ENCODE data around the gene NR6A1. TPM values are rescaled to one million over a fixed set of nuclear protein-coding genes. Genes with fewer than 3 reads are reported as not detected.

Gene NR6A1
- polyA plus RNA-seq, 4 donors, result 0.30 to 1.4 (median 1.0) TPM

- no peak for DNase-seq (ENCODE audit: low read depth in 4 of 4, low spot score in 3 of 4)
These were observed 226.6 kb downstream of the NR6A1 start for GRCh38 chr9:124544535-124544934.

GRCh38 chr9:124541824-124542223, 229.3 kb downstream of the NR6A1 start:
- DNase-seq (ENCODE audit: low read depth in 4 of 4, low spot score in 3 of 4), result no peak

GRCh38 chr9:124537926-124538325, 233.2 kb downstream of the NR6A1 start:
- DNase-seq (ENCODE audit: low read depth in 4 of 4, low spot score in 3 of 4), result no peak

- no peak for DNase-seq (ENCODE audit: low read depth in 4 of 4, low spot score in 3 of 4)
These were observed 235.3 kb downstream of the NR6A1 start for GRCh38 chr9:124535846-124536245.

- DNase-seq (ENCODE audit: low read depth in 4 of 4, low spot score in 3 of 4), result no peak
These were observed 238.2 kb downstream of the NR6A1 start for GRCh38 chr9:124532897-124533296.

GRCh38 chr9:124531115-124531514, 240.0 kb downstream of the NR6A1 start:
- no peak for DNase-seq (ENCODE audit: low read depth in 4 of 4, low spot score in 3 of 4)

- no peak for DNase-seq (ENCODE audit: low read depth in 4 of 4, low spot score in 3 of 4)
These were observed 240.9 kb downstream of the NR6A1 start for GRCh38 chr9:124530246-124530645.

GRCh38 chr9:124527781-124528180, 243.3 kb downstream of the NR6A1 start:
- no peak for DNase-seq (ENCODE audit: low read depth in 4 of 4, low spot score in 3 of 4)

GRCh38 chr9:124526174-124526573, 244.9 kb downstream of the NR6A1 start:
- no peak for DNase-seq (ENCODE audit: low read depth in 4 of 4, low spot score in 3 of 4)

- DNase-seq (ENCODE audit: low read depth in 4 of 4, low spot score in 3 of 4), result no peak
These were observed 248.7 kb downstream of the NR6A1 start for GRCh38 chr9:124522121-124523098.

GRCh38 chr9:124521142-124521541, 250.0 kb downstream of the NR6A1 start:
- no peak for DNase-seq (ENCODE audit: low read depth in 4 of 4, low spot score in 3 of 4)

- no peak for DNase-seq (ENCODE audit: low read depth in 4 of 4, low spot score in 3 of 4)
These were observed 250.9 kb downstream of the NR6A1 start for GRCh38 chr9:124520206-124520596.

- no peak for DNase-seq (ENCODE audit: low read depth in 4 of 4, low spot score in 3 of 4)
These were observed 253.0 kb downstream of the NR6A1 start for GRCh38 chr9:124518116-124518515.

- no peak for DNase-seq (ENCODE audit: low read depth in 4 of 4, low spot score in 3 of 4)
These were observed 253.5 kb downstream of the NR6A1 start for GRCh38 chr9:124517600-124517999.

GRCh38 chr9:124514874-124515273, 256.2 kb downstream of the NR6A1 start:
- no peak for DNase-seq (ENCODE audit: low read depth in 4 of 4, low spot score in 3 of 4)

- DNase-seq (ENCODE audit: low read depth in 4 of 4, low spot score in 3 of 4), result no peak
These were observed 257.0 kb downstream of the NR6A1 start for GRCh38 chr9:124514125-124514524.

GRCh38 chr9:124513376-124513994, 257.6 kb downstream of the NR6A1 start:
- DNase-seq (ENCODE audit: low read depth in 4 of 4, low spot score in 3 of 4), result no peak

- DNase-seq (ENCODE audit: low read depth in 4 of 4, low spot score in 3 of 4), result no peak
These were observed 258.3 kb downstream of the NR6A1 start for GRCh38 chr9:124512806-124513204.

GRCh38 chr9:124511891-124512805, 259.0 kb downstream of the NR6A1 start:
- DNase-seq (ENCODE audit: low read depth in 4 of 4, low spot score in 3 of 4), result no peak

- DNase-seq (ENCODE audit: low read depth in 4 of 4, low spot score in 3 of 4), result no peak
These were observed 259.7 kb downstream of the NR6A1 start for GRCh38 chr9:124511426-124511840.

Data from left renal pelvis (tissue), 4 donors.